ENCODE data around the gene GRIK3.

GRIK3 gene

DNA sequence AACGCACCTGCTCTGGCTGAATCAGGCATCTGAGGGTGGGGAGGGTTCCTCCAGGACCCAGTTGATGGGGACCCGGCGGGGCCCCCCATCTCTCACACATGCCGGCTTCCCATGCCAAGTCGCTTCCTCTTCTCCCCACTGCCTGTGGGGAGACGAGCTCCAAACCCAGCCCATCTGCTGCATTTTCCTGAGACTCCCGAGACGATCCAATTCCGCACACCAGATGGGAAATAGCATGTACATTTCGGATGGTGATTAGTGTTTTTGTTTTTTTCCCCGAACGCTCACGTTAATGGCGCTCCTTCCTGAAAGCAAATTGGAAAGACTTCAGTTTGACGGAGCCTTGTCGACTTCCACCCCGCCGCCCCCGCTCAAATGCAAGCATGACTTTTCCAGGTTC lies 13.2 kb upstream of the GRIK3 start:
- TF ChIP-seq, protein P1, sequence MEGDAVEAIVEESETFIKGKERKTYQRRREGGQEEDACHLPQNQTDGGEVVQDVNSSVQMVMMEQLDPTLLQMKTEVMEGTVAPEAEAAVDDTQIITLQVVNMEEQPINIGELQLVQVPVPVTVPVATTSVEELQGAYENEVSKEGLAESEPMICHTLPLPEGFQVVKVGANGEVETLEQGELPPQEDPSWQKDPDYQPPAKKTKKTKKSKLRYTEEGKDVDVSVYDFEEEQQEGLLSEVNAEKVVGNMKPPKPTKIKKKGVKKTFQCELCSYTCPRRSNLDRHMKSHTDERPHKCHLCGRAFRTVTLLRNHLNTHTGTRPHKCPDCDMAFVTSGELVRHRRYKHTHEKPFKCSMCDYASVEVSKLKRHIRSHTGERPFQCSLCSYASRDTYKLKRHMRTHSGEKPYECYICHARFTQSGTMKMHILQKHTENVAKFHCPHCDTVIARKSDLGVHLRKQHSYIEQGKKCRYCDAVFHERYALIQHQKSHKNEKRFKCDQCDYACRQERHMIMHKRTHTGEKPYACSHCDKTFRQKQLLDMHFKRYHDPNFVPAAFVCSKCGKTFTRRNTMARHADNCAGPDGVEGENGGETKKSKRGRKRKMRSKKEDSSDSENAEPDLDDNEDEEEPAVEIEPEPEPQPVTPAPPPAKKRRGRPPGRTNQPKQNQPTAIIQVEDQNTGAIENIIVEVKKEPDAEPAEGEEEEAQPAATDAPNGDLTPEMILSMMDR (conservative IDR thresholded peaks at IDR 0.05; ENCODE audit: low read depth, low read length): no peak
- H3K4me3 ChIP-seq (ENCODE audit: low read length): no peak overlapping the region
- DNase-seq (ENCODE audit: low read depth): no peak

DNA sequence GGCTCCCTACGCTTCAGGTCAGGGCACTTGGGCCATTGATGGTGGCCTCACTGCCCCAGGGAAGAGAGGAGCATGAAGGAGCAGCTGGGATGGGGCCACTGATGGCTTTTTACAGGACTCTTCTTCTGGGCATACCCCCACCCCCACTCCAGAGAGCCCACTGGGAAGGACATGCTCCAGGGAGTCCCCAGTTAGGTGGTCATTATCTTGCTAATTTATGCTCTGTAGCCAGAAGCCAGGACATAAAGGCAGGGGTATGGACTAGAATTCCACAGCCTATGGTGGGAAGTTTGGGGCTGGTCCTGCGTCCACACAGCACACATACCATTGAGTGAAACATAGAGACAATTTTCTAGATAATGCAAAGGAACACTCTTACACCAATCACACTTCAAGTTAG lies 8.8 kb upstream of the GRIK3 start:
- DNase-seq (ENCODE audit: low read depth): no peak
- TF ChIP-seq, protein P1 (conservative IDR thresholded peaks at IDR 0.05; ENCODE audit: low read depth, low read length): no peak
- H3K4me3 ChIP-seq (ENCODE audit: low read length): no peak overlapping the region

DNA sequence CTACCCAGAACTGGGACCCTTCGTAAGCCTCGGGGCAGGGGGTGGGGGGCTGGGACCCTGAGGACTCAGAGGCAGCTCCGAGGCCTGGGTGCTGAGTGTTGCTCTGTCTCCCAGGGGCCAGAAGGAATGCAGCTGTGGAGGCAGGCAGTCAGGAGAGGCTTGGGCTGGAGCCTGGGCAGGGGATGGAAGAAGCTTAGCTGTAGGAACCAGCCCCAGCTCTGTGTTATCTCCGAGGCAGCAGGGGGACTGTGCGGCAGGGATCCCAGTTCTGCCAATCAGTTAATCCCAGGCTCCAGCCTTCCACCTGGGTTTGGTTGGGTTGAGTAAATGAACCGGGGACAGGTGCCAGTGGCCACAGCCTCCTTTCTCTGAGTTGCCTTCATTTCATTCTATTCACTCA lies 8.2 kb upstream of the GRIK3 start:
- DNase-seq (ENCODE audit: low read depth): no peak
- no peak overlapping the region for H3K4me3 ChIP-seq (ENCODE audit: low read length)
- TF ChIP-seq, protein P1 (conservative IDR thresholded peaks at IDR 0.05; ENCODE audit: low read depth, low read length): no peak

DNA sequence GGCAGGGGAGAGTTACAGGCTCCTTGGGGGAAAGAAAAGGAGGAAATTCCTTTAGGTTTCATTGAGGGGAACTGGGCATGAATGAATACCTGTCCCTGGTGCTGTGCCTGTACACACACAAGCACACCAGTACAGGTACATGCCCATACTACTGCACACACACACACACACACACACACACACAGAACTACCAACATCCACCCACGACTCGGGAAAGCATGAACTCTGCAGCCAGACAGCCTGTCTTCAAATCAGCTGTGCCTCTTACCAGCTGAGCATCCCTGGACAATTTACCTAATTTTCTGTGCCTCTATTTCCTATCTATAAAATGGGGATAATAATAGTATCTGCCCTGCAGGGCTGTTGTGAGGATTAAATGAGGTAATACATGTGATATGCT lies 7.2 kb upstream of the GRIK3 start:
- no peak overlapping the region for H3K4me3 ChIP-seq (ENCODE audit: low read length)
- DNase-seq (ENCODE audit: low read depth): no peak
- TF ChIP-seq, protein P1 (conservative IDR thresholded peaks at IDR 0.05; ENCODE audit: low read depth, low read length): no peak

DNA sequence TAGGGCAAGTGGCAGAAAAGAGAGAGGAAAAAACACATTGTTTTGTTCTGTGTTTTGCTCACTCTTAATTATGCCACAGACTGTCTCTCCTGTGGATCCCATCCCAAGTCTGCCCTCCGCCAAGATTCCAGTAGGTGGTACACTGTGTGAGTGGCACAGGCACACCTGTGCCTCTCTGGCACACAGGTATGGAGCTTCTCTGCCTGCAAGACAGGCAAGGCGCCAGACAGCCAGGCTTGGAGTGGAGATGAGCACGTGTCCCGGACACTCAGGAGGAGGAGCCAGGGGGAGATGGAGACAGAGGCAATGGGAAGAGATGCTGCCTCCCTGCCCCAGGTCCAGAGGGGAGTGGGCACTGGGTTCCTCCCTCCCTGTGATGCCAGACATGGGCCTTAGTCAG lies 6.5 kb upstream of the GRIK3 start:
- H3K4me3 ChIP-seq (ENCODE audit: low read length): no peak overlapping the region
- TF ChIP-seq, protein P1 (conservative IDR thresholded peaks at IDR 0.05; ENCODE audit: low read depth, low read length): no peak
- no peak for DNase-seq (ENCODE audit: low read depth)

DNA sequence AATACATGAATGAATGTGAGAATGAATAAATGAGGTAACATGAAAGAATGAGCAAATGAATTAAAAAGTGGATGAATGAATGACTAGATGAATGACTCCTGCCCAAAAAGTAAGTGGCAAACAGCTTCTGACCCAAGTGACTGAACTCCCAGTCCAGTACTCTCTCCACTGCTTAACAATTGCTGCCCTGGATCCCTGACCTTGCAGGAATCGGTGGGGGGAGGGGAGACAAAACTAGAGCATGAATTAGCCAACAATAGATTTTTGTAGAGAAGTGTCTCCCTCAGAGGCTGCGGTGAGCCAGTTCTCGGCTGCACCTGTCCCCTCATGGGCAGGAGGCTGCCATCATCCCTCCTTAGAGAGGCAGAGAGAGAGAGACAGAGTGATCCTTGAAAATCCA lies 5.9 kb upstream of the GRIK3 start:
- H3K4me3 ChIP-seq (ENCODE audit: low read length): no peak overlapping the region
- no peak for DNase-seq (ENCODE audit: low read depth)
- TF ChIP-seq, protein P1 (conservative IDR thresholded peaks at IDR 0.05; ENCODE audit: low read depth, low read length): no peak

DNA sequence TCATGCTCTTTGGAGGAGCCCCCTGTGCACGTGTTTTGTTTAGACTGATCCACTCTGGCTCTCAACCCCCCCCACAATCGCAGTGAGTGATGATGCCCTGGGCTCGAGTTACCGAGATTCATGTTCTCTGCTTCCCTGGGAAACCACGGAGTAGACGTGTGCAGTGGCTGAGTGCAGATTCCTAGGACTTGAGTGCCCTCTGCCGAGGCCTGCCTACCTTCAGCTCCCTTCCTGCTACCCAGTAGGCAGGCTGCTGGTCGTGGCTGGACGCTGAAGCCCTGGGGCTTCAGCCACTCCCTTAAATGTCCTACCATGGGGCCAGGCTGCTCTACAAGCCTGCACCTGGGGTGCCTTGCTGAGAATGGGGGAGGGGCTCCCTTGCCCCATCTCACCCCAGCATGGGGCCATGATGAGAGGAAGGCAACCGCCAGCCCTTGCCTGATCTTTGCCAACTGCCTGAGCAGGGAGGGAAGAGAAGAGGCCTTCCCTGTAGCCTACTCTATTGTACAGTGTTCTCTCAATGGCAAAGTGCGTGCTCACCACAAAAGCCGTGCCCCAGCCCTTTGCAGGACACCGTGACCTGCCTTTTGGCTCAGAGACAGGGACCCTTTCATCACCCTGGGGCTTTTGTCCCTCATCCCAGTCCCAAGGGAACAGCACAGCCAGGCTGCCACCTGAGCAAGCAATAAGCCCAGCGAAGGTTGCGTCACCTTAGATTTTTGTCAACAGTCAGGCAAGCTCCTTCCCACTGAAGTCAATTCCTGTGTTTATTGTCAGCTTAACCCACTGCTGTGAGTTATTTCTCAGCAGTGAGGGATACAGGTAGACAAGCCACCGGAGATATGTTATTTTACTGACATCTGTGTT lies 4.1 kb upstream of the GRIK3 start:
- TF ChIP-seq, protein P1 (conservative IDR thresholded peaks at IDR 0.05; ENCODE audit: low read depth, low read length): no peak
- no peak for DNase-seq (ENCODE audit: low read depth)
- H3K4me3 ChIP-seq (ENCODE audit: low read length): no peak overlapping the region

Measured in retinal pigment epithelial cell (primary cell).